GM12801 (cell line): ENCODE measurements around the gene GNB3.

Experiments used
- TF ChIP-seq, protein P1 (sequence below): IDR thresholded peaks from one replicate; pipeline ENCODE4 v1.5.1; 2011; ENCODE audit warnings: control low read depth; ENCODE audit not compliant: insufficient read length; ENCODE audit errors: extremely low read depth

The GNB3 gene

DNA sequence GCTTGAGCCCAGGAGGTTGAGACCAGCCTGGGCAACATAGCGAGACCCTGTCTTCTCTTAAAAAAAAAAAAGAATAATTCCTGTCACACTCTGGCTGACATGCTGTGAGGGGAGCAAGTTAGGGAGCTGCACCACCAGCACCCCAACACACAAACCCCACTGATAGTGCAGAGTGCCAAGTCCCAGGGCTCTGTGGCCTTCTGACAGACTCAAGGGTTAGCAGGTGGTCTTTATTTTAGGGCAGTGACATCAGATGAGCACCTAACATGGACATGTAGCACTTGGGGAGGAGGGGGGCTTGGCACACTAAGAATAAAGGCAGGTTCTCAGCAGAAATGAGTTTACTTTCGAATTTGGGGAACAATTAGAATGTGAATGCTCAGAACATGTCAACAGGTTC, 18.1 kb downstream of the GNB3 start:
- TF ChIP-seq, protein P1, sequence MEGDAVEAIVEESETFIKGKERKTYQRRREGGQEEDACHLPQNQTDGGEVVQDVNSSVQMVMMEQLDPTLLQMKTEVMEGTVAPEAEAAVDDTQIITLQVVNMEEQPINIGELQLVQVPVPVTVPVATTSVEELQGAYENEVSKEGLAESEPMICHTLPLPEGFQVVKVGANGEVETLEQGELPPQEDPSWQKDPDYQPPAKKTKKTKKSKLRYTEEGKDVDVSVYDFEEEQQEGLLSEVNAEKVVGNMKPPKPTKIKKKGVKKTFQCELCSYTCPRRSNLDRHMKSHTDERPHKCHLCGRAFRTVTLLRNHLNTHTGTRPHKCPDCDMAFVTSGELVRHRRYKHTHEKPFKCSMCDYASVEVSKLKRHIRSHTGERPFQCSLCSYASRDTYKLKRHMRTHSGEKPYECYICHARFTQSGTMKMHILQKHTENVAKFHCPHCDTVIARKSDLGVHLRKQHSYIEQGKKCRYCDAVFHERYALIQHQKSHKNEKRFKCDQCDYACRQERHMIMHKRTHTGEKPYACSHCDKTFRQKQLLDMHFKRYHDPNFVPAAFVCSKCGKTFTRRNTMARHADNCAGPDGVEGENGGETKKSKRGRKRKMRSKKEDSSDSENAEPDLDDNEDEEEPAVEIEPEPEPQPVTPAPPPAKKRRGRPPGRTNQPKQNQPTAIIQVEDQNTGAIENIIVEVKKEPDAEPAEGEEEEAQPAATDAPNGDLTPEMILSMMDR, result no peak

DNA sequence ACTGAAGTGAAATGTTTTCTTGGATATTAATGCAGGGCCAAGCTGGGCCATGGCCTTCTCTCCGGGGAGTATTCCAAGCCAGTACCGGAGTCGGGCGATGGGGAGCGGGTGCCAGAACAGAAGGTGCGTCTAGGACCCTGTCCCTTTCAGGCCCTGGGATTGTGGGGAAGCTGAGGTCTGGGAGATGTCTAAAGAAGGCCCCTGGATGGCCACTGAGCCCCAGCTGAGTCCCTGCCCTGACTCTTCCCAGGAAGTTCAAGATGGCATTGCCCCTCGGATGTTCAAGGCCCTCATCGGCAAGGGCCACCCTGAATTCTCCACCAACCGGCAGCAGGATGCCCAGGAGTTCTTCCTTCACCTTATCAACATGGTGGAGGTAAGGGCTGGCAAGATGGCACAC, 19.4 kb downstream of the GNB3 start:
- TF ChIP-seq, protein P1, result no peak

DNA sequence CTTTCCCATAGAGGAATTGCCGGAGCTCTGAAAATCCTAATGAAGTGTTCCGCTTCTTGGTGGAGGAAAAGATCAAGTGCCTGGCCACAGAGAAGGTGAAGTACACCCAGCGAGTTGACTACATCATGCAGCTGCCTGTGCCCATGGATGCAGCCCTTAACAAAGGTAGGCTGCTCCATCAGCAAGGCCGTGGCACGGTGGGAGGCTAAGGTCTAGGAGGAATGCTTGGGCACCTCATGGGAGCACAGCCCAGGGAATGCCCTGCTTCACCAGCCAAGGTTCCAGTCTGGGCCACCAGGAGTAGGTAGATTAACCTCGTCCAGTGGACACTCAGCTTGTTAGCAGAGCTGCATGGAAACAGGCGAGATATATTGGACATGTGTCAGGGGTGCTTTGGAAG, 20.2 kb downstream of the GNB3 start:
- TF ChIP-seq, protein P1, result no peak

DNA sequence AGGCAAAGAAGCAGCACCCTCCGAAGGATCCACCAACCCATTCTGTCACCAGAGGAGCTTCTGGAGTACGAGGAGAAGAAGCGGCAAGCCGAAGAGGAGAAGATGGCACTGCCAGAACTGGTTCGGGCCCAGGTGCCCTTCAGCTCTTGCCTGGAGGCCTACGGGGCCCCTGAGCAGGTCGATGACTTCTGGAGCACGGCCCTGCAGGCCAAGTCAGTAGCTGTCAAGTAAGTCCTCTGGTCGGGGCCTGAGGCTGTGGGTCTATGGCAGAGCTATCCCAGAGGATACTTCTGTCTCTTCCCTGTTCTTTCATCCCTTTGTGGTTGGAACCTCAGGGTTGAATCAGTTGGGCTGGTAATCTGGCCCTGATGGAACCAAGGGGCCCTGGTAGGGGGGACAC, 20.7 kb downstream of the GNB3 start:
- TF ChIP-seq, protein P1, result no peak

DNA sequence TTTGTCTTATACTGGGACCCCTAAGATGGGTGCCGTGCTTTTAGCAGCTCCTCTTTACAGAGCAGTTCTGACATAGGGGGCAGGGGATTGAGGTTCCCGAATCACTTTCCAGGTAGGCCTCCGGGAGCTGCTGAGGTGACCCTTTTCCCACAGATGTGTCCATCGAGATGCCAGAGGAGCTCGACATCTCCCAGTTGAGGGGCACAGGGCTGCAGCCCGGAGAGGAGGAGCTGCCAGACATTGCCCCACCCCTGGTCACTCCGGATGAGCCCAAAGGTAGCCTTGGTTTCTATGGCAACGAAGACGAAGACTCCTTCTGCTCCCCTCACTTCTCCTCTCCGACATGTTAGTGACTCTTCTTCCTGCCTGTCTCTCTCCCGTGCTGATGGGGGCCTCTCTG, 22.3 kb downstream of the GNB3 start:
- TF ChIP-seq, protein P1, result no peak

DNA sequence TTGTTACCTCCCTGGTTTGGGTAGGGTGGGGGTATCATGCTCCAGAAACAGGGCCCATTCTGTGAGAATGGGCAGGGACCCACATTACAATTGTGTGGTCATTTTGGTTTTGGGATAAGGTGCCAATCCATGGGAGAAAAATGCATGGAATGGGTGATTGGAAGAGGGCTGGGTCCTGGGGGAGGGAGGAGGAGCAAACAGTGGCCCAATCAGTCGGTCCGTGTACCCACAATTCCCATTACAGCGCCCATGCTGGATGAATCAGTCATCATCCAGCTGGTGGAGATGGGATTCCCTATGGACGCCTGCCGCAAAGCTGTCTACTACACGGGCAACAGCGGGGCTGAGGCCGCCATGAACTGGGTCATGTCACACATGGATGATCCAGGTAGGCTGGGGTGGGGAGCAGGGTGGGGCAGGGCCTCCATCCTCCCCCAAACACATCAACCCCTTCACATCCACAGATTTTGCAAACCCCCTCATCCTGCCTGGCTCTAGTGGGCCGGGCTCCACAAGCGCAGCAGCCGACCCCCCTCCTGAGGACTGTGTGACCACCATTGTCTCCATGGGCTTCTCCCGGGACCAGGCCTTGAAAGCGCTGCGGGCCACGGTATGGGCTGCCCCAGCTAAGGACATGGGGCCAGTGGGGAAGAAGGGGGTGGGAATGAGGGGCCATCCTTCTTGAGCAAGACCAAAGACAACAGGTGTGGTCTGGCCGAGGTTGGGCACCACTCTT, 23.0 kb downstream of the GNB3 start:
- TF ChIP-seq, protein P1, result no peak

DNA sequence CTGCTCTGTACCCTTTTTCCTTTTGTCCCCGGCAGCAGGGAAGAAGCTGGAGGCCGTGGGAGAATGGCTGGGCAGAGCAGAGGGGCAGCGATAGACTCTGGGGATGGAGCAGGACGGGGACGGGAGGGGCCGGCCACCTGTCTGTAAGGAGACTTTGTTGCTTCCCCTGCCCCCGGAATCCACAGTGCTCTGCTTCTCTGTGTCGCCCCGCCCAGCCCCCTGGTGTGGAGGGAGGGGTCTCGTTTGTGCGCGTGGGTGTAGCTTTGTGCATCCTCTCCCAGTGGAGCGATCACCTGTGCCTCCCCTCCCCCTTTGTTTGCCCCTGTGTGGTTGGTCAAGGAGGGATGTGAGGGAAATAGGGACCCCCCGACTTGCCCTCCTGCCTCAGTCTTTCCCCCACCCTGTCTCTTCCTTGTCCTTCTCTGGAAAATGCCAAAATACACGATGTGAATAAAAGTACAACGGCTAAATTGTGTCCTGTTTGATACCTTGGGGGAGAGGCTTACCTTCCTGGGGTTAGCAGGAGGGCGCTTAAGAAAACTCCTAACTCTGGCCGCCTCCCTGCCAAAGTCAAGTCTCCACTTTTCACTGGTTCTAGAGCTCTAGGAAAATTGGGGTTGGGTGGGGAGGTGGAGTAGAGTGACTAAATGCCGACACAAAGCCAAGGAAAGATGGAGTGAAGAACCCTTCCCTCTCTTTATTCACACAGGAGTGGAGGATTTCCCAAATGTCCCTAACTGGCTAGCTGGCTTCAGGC, 25.6 kb downstream of the GNB3 start:
- TF ChIP-seq, protein P1, result no peak
